Stimulated activated CD8-positive, alpha-beta memory T cell treated with anti-CD3 and anti-CD28 coated beads, Interleukin-7, amount 100 ng/mL, for 4 hours (primary cell): Measurements from ENCODE around the gene XPO6.

Source experiments
- DNase-seq, 2 donors: peaks; one replicate each; pipeline ENCODE4 v3.0.0-alpha.2; 2020; ENCODE audit warnings: low read depth in 2 of 2

Gene XPO6

DNA sequence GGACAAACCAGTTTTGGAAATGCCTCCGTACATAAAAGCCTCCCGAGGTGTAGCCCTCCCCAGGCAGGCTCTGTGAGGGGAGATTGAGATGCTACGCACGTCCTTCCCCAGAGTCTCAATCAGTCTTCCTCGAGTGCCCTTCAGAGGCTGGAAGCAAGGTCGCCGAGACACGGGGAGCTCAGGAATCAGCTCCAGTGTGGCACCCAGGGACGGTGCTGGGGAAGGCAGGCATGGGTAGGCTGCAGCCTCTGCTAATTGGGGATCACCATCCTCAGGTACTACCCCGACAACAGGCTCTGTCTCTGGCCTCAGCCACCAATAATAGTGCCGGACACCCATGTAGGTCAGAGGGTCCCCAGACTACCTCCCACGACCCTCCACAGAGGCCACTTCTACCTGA is 120.1 kb downstream of the XPO6 start:
- DNase-seq: no peak

DNA sequence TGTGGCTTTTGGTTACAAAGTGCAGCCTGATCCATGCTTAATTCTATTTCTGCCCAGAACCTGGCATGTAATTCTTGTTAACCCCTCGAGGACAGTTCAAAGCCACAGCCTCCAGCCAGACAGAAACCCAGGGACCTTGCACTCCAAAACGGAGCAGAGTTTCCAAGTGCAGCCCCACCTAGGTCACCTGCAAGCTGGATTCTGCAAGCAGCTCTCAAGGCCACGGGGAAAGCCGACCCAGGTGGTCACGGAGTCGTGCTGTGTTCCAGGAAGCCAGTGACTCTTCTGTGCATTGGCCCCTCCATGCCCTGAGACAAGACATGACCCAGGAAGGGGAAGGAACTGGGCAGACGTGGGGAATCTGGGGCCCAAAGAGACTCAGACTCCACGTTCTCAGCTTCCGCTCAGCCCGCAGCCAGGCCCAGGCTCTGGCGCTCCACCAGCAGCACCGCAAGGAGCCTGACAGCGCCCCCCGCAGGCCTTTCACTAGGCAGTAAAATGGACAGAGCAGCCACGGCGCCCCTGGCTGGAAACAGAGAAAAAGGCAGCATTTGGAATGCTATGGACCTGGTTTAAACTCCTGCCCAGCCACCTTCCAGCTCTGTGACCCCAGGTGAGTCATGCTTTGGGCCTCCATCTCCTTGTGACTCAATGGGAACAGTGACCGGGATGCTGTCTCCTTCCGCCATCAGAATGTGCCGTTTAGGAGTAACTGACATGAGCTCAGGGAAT is 121.0 kb downstream of the XPO6 start:
- no peak for DNase-seq

DNA sequence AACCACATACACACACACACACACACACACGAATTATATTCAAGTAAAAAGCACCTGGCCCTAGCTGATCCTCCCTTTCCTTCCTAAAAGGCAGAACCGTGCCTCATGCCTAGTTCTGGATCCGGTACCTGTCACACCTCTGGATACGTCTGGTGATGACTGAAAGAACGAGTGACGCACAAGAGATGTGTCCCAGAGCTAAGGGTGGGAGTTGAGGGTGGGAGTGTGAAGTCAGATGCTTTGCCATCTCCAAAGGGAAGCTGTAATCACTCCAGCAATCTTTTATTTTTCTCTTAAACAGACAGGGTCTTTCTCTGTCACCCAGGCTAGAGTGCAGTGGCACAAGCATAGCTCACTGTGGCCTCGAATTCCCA is 121.8 kb downstream of the XPO6 start:
- no peak for DNase-seq

DNA sequence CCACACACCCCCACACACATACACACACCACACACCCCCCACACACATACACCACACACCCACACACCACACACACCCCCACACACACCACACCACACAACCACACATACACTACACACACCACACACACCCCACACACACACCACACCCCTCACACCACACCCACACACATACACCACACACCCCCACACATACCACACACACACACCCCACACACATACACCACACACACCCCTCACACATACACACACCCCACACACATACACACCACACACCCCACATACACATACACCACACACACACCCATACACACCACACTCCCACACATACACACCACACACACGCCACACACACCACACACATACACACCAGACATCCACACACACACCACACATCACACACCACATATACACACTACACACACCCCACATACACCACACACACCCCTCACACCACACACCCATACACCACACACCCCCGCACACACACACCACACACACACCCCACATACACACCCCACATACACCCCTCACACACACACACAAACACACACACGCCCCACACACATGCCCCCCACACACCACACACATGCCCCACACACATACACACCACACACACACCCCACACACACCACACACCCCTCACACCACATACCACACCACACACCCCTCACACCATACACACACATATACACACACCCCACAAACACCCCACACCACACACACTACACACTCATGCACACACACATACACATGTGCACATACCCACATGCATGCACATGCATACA is 122.4 kb downstream of the XPO6 start:
- DNase-seq: no peak

DNA sequence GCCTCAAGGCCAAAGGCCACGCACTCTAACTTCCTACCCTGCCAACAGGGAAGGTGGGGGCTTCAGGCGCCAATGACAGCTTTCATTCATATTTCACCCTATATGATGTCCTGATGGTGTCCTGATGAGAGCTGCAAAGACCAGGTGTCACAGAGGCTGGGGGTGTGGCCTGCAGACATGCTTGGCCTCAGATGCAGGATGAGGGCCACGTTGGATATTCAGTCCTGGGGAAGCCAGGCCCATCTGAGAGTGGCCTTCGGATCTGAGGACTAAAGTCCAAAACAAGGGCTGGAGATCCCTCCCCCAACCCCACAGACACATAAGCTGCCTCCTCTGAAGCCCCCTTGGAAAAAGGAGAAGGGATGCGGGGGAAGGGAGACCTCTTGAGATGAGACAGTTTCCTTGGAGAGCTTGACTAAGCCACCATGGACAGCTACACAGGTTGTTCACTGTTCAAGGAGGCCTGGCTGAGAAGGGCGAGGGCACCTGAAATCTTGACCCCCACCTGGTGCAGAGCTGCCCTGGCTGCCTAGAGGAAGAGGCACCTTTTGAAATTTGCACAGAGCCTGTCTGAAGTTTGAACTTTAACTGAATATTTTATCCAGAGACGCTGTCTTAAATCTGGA is 124.0 kb downstream of the XPO6 start:
- DNase-seq: no peak

DNA sequence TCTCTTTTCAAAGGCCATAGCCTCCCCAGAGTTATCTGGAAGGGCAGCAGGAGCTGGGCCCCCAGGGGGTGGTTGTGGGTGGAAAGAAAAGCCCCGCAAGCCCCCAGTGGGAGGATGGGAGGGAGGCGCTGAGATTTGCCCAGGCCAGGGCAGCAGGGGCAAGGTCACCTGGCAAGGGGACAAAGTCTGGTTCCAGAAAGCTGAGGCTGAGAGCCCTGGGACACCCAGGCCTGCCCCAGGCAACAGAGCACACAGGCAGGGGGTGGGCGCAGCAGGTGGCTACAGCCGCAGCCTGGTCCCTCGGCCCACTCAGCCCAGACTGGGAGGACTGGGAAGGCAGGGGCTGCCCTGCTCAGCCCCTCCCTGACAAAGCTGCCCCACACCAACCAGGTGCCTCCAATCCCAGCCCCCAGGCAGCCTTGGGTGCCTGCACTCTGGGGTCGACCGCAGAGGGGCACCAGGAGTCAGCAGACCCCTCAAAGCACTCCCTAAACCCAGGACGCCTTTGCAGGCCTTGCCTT is 124.6 kb downstream of the XPO6 start:
- no peak for DNase-seq

DNA sequence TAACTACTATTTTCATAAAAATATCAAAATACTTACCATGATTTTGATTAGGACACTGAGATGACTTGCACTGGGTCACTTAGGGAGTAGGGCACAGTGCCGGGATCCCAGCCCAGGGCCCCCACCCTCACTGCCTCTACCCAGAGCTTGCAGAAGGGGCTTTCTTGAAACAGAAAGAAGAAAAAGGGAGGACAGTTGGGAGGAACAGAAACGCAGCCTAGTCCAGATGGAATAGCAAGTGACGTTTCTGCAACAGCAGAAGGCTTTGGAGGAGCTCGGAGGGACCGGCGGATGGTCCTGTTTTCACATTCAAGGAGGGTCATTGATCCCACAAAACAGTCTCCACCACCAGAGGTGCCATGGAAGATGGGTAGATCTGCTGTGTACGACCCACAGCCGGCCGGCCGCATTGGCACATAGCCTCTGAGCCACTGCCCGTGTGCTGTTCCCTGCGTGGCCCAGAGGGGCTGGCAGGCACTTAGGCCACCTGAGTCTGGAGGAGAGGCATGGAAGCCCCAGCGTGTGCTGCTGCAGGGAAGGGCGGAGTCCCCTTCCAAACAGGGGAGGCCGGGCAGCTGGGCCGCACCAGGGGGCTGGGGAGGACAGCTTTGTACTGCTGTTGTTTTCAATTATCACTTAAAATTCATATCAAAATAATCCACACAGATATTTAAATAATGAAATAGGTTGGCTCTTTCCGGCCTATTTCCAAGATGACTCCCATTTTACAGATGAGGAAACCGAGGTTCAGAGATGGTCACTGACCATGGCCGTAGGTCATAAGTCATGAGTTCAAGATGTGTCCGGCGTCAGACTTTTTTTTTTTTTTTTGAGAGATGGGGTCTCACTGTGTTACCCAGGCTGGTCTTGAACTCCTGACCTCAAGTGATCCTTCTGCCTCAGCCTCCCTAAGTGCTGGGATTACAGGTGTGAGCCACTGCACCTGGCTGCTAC is 125.3 kb downstream of the XPO6 start:
- no peak for DNase-seq

DNA sequence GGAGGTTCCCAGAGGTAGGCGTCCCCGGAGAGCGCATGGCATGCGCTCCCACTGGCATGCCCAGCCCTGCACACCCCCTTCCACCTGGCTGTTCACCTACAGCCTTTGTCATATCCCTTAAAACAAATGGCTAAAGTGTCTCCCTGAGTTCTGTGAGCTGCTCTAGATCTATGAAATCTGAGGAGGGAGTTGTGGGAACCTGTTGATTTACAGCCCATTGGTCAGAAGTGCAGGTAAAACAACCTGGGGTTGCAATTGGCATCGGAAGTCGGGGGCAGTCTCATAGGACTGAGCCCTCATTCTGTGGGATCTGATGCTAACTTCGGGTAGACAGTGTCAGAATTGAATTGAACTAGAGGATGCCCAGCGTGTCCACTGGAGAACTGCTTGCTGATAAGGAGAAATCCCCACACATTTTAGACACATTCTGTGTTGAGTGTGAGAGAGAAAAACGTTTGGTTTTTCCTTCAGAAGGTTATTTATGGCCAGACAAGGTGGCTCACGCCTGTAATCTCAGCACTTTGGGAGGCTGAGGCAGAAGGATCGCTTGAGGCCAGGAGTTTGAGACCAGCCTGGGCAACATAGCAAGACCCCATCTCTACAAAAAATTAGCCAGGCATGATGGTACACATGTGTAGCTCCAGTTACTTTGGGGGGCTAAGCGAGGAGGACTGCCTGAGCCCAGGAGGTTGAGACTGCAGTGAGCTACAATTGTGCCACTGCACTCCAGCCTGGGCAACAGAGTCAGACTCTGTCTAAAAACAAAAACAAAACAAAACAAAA is 126.2 kb downstream of the XPO6 start:
- no peak for DNase-seq

DNA sequence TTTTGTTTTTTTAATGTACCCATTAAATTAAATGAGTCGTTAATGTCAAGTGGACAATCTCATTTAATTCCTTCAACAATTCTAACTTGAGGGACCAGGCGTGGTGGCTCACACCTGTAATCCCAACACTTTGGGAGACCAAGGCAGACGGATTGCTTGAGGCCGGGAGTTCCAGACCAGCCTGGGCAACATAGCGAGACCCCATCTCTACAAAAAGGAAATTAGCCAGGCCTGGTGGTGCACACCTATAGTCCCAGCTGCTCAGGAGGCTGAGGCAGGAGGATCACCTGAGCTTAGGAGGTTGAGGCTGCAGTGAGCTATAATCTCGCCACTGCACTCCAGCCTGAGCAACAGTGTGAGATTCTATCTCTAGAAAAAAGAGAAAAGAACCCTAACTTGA is 127.6 kb downstream of the XPO6 start:
- no peak for DNase-seq

DNA sequence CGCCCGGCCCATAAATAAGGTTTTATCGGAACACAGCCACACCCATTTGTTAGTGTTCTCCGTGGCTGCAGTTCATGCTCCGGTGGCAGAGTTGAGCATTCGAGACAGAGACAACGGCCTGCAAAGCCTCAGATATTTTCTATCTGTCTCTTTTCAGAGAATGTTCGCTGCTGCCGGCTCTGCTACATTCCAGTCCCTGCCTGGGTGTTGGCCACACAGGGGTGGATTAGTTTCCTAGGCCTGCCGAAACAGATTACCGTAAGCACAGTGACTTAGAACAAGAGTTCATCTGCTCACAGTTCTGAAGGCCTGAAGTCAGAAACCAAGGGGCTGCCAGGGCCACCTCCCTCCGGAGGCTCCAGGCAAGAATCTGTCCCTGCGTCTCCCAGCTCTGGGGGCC is 129.1 kb downstream of the XPO6 start:
- DNase-seq: no peak

DNA sequence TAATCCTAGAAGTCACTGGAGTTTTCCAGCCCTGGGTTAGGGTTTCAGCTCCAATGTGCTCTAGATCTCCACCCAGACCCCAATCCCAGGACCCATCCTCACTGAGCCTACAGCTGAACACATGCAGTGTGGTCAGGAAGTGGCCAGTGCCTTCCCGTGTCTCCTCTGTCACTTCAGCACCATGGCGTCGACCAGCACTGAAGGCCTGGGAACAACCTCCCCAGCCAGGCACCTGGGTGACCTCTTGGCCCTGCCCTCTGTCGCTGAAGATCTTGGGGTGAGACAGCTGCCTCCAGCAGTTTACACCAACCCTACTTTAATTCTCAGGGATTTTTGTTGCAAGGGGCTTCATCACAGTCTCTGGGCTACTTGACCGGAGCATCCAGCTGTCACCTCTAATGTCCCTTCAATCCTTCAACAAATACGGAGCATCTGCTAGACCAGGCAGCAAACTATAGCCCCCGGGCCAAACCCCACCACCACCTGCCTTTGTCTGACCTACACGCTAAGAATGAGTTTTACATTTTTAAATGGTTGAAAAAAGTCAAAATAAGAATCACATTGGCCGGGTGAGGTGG is 130.3 kb downstream of the XPO6 start:
- no peak for DNase-seq

DNA sequence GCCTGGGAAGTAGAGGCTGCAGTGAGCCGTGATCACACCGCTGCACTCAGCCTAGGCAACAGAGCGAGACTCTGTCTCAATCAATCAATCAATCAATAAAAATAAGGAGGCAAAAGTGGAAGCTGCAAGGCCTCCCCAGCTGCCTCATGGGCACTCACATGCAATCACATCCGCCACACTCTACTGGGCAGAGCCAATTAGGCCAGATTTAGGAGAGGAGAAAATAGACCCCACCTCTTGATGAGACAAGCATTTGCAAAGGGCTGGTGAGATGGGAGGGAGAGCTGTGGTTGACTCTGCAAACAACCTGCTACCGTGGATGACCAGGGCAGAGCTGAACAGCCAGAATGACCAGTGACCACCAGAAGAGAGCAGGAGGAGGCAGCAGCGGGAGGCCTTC is 133.5 kb downstream of the XPO6 start:
- DNase-seq: no peak

DNA sequence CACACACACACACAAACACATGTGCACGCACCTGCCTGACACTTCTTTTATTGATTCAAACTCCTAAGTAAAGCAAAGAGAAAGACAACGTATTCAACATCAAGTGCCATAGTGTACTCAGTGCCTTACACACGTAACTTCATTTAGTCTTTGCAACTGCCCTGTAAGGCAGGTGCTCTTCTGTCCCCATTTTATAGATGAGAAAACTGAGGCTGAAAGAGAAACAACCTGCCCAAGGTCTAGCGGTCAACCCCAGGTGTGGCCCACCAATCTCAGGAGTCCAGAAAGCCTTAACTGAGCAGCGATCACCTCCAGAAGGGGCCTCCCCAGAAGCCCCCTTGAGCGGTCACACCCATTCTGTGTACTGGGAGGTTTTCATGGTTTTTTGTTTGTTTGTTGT is 137.9 kb downstream of the XPO6 start:
- DNase-seq: no peak

DNA sequence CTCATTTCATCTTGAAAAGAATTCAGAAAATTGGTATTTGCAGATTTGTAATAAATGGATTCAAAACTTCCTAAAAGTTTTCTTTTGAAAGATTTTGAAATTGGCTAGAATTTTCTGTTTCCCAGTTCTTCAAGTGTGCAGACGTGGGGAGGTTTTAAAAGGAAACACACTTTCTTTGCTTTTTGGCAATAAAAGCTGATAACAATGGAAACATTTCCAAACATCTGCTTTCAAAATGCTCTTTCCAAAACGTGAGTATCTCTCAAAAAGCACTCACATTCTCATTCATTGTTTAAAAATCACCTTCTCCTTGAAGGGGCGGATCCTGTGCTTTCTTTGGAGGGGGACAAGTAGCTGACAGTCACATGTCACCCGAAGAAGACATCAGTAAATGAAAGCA is 139.7 kb downstream of the XPO6 start:
- DNase-seq: no peak

DNA sequence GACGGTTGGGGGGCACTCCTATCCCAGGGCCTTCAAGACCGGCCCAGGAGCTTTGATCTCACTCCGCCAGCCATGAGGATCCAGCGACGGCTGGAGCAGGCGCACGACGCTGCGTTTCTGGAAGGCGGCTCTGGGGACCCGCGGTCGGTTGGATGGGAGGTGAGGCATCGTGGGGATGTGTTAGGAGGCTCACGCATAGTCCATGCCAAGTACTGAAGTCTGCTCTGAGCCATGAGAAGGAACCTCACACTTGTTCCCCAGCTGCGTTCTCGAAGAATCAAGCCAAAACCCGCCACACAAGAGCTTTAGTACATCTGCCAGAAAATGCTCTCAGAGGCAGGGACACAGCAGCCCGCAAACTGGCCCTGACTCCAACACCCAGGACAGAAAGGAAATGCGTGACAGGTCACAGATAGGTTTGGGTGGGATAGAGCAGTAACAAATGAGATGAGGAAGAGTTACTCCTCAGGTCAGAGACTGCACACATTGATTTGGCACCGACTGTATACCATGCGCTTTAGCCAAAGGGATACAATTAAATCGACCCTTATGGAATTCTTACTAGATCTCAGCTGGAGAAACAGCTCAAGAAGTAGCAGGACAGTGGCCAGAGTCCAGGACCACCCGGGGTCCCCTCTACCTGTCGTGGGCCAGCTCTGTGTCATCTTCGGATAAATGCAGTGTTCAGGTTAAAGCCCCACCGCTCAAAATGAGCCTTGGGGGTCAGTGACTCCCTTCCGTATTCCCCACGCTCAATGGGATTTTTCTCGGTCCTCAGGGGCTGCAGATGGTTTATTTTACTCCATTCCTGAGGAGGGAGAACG is 141.6 kb downstream of the XPO6 start:
- no peak for DNase-seq

DNA sequence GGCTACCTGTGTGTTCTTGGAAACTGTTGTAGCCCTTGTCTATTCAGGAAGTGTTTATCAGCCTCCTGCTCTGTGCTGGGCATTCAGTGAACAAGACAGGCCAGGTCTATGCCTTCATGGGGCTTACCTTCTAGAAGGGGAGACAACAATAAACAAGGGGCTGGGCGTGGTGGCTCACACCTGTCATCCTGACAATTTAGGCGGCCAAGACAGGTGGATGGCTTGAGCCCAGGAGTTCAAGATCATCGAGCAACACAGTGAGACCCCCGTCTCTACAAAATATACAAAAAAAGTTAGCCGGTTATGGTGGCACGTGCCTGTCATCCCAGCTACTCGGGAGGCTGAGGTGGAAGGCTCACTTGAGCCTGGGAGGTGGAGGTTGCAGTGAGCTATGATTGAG is 142.8 kb downstream of the XPO6 start:
- no peak for DNase-seq

DNA sequence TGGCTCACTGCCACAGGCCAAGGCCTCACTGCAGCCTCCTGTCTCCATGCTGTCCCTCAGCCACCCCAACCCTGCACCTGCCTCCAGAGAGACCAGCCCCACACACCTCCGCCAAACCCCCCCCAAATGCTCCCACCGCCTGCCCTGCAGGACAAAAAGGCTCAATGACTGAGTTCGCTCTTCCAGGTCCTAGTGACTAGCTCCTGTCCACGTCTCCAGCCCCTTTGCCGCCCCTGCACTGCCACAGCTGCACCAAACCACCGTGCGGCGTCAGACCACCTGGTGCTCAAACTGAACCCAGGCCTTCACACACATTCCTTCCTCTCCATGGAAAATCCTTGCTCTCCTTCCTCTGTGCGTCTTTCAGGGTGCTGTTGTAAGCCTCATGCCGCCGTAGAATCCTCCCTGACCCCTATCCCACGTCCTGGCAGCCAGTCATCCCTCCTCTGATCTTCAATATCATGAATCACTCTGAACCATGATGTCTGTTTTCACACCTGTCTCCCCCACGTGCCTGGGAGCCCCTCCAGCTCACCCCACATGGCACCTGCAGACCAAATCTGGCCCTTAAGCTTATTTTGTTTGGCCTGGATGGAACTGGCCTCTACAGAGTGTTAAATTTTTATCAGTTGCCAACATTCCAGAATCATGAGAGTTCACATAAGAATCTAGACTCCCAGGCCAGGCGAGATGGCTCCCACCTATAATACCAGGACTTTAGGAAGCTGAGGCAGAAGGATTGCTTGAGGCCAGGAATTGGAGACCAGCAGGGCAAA is 144.0 kb downstream of the XPO6 start:
- no peak for DNase-seq

DNA sequence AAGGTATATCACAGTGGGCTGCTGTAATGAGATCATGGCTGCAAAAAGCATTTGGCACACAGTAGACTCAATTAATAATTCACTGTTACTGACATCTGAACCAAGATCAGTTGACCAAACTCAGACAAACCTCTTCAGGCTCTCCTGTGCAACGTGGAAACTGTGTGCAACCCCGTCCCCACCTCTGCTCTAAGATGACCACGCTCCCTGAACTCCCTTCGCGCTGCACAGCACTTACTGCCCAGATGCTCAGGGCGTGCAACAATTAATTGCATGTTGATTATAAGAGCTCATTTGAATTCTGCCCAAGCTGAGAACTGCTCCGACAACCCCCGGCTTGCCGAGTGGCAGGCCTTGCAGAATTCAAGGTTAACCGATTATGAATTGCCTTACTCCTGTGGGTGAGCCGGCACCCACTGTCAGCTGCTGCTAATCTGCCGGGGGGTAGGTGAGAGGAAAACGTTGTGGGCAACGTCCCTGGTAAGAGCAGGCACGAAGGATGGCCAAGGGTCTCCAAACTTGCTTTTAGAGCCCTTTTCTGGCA is 147.0 kb downstream of the XPO6 start:
- DNase-seq: no peak

DNA sequence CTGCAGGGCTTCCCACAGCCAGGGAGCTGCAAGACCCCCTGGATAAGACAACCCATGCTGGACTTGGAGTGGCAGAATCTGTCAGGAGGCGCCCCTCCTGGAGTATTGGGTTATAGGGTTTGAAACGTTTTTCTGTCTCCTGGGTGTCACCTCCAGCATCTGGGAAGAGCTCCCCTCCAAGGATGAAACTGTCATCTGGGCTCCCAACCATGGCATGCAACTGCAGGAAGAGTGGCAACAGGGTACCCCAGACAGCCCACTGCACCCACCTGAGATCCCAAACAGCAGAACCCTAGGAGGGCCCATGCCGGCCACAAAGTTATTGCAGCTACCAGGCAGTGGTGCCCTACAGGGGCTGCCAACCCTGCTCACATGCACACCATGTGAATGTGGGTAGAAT is 147.6 kb downstream of the XPO6 start:
- no peak for DNase-seq
